SU-DHL-6 (cell line): ENCODE data around the gene RASA2.

Experiments used
- EZH2phosphoT487 ChIP-seq: fragments of 200-600 bp; sonication (generic), shearing (Covaris generic); conservative IDR thresholded peaks from 2 replicates; pipeline ENCODE4 v1.6.1; 2018; ENCODE audit warnings: mild to moderate bottlenecking, antibody characterized with exemption, low read length, moderate library complexity, mixed read lengths
- TF ChIP-seq, protein P1 (sequence below): fragments of 200-600 bp; sonication (generic); IDR thresholded peaks from one replicate; pipeline ENCODE4 v1.5.1; 2017; ENCODE audit warnings: antibody characterized with exemption, mild to moderate bottlenecking, low read length, moderate library complexity; ENCODE audit not compliant: insufficient read depth, poor library complexity, severe bottlenecking

DNA sequence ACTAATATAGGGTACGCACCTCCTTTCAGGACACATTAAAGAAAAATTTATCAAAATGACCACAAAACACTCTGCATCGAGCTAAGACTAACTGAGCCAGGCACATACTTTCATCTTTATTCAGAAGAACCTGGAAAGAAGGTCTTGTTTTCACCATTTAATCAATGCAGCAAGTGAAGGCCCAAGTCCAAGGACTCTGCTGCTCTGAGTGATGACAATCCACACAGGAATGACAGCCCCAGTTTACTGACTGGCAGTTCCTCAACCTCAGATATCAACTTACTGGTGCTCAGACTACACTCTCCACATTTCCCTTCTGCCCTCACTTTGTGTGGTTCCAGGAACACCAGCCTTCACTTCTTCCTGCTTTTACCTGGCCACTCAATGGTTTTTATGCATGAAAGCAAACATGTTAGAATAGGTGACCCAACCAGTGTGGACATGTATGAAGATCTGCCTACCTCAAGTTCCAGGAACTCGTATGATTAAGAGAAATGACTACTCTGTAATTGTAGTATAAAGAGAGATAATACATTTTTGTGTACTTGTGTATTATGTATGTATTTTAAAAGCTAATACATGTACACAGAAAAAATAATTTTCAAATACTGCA is 29.1 kb upstream of the RASA2 start:
- TF ChIP-seq, protein P1, sequence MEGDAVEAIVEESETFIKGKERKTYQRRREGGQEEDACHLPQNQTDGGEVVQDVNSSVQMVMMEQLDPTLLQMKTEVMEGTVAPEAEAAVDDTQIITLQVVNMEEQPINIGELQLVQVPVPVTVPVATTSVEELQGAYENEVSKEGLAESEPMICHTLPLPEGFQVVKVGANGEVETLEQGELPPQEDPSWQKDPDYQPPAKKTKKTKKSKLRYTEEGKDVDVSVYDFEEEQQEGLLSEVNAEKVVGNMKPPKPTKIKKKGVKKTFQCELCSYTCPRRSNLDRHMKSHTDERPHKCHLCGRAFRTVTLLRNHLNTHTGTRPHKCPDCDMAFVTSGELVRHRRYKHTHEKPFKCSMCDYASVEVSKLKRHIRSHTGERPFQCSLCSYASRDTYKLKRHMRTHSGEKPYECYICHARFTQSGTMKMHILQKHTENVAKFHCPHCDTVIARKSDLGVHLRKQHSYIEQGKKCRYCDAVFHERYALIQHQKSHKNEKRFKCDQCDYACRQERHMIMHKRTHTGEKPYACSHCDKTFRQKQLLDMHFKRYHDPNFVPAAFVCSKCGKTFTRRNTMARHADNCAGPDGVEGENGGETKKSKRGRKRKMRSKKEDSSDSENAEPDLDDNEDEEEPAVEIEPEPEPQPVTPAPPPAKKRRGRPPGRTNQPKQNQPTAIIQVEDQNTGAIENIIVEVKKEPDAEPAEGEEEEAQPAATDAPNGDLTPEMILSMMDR: no peak
- no peak for TF ChIP-seq EZH2phosphoT487
